Raji (cell line): ENCODE measurements around the gene AP2B1.

ENCODE experiments used
- POLR2A ChIP-seq: IDR thresholded peaks from 2 replicates; pipeline ENCODE4 v1.6.1; 2011; ENCODE audit warnings: low read depth, low read length, control low read depth; ENCODE audit not compliant: insufficient read depth

Gene AP2B1

DNA sequence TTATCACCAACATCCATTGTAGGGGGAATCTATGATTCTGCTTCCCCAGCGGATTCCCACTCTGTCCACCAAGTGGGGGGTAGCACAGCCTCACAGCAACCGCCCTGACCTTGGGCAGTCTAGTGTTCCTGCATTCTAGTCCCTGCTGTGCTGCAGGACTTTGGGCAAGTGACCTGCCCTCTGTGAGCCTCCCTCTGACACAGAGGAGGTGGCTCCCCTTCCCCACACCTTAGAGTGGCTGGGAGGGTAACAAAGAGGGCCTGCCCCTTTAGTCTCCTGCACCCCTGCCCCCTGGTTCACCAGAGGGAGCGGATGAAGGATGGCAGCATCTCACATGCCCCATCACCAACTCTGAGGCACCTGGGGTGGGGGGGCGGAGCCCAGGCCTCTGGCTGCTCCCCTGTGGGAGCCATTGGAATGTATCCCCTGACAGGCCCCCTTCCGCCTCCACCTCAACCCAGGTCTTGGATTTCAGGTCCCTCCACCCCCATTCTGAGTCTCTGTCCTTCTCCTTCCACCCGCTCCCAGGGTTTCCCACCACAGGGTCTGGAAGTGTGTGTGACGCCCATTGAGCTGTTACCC, 155.9 kb downstream of the AP2B1 start:
- no peak for TF ChIP-seq POLR2A

DNA sequence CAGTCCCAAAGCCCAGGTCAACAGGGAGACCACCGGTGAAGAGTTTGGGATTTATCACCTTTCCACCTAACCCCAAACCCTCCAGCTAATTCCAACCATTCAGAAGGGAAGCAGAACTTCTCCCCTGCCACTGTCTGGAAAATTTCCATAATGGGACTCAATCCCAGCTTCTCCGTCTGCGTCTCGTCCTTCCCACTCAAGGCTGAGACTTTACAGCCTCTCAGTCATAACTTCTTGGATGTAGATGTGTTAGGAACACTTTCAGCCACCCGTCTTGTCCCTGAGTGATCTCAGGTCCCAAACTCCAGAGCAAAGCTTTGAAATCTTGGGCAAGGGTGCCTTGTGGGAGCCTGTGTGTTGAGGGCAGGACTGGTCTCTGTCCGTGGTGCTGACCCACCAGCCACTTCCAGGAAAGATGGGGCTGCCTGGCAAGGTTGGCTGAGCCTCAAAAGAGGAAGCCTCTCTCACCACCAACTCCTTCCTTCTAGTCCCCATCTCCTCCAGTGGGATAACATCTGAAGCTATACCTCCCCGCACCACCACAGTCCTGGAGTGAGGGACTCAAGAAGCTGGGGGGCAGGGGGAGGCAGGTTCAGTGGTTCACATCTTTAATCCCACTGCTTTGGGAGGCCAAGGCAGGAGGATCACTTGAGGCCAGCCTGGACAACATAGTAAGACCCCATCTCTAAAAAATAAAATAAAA, 156.7 kb downstream of the AP2B1 start:
- TF ChIP-seq POLR2A, result no peak

- no peak for TF ChIP-seq POLR2A
These were observed 157.7 kb downstream of the AP2B1 start for GRCh38 chr17:35744830-35745229.

GRCh38 chr17:35745246-35745645, 158.1 kb downstream of the AP2B1 start:
- TF ChIP-seq POLR2A, result no peak

DNA sequence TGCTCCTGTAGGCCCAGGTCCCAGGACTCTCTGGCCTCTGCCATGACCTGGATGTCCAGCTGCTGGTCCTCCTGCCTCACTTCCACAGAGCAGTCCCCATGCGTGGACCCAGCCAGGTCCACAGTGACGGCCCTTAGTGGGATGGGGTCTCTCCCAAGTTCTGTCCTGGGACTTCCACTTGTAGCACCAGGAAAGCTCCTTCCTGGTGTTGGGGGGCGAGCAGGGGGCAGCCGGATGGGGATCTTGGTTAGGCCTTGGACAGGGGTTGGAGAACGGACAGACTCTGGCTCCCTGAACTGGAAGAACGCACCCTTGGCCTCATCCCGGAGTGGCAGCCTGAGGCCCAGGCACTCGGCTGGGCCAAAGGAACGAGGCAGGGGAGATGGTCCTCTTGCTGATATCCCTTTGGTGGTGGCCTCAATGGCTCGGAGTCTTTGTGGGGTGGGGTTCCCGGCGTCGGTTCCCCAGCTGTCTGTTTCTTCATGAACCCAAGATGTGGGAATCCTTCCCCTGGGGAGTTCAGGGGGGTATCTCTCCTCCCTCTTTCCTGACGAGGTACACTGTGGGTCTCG, 158.7 kb downstream of the AP2B1 start:
- no peak for TF ChIP-seq POLR2A

GRCh38 chr17:35747540-35748017, 160.5 kb downstream of the AP2B1 start:
- TF ChIP-seq POLR2A, result no peak

- TF ChIP-seq POLR2A, result no peak
These were observed 161.3 kb downstream of the AP2B1 start for GRCh38 chr17:35748341-35748841.

DNA sequence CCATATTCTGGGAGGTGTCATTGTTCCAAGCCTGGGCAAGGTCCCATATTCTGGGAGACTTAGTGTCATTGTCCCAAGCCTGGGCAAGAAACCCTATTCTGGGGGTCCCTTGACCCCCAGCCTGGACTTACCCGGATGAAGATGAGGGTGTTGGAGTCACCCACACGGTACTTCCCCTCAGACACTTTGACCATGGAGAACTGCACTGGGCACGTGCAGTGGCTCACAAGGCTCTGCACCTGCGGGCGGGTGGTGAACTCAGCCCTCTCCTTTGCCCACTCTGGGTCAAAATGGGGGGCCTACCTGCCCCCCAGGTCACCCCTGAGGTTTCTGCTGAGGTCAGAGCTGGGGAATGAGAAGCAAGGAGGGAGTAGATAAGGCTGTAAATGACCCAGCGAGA, 161.9 kb downstream of the AP2B1 start:
- TF ChIP-seq POLR2A, result no peak

GRCh38 chr17:35749560-35750412, 162.7 kb downstream of the AP2B1 start:
- no peak for TF ChIP-seq POLR2A

GRCh38 chr17:35750526-35751395, 163.6 kb downstream of the AP2B1 start:
- no peak for TF ChIP-seq POLR2A

DNA sequence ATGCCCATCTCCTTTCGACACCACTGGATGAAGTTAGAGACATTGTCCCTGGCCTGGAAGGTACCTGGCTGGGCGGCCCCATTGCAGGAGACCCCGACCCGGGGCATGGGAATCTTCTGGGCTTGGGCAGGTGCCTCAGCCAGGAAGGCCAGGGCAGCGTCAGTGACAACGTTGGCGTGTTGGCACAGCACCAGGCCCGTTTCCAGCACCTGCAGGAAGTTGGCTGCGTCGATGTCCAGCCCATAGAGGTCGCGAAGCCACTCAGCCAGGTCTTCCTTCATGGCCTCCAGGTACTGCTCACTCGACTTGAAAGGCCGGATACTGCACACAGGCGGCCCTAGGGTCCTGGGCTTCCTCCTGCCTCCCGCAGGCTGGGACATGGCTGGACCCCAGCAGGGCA, 165.3 kb downstream of the AP2B1 start:
- TF ChIP-seq POLR2A, result no peak

GRCh38 chr17:35752945-35753764, 166.0 kb downstream of the AP2B1 start, which contains the start of gene GAS2L2:
TSS of gene GAS2L2 (minus strand) at chr17:35753239. CDS start at chr17:35752850, 389 bp downstream.
- no peak for TF ChIP-seq POLR2A

DNA sequence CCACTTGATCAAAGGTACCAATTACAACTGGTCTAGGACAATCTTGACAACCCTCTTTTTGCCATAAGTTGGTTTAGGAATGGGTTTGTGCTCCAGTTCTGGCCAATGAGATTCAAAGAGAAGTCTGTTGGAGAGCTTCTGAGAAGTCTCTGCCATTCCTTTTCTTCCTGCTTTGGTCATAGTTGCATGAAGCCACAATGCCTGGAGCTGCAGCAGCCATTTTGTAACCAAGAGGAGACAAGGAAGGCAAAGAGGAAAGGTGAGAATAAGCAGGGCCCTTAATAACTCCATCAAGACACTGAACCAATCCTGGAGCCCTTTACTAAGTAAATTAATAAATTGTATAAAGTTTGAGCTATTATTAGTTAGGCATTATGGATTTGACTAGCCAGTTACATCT, 170.1 kb downstream of the AP2B1 start:
- no peak for TF ChIP-seq POLR2A
